CD4-positive, alpha-beta T cell treated with Interleukin-1 beta for 1 hour (primary cell): ENCODE data around the gene CAMKK1.
A peak's percentile ranks its signal among the peaks of the same experiment; 100 is the strongest.

ENCODE experiments used
- DNase-seq, 2 donors: peaks; one replicate each; pipeline ENCODE4 v3.0.0-alpha.2; 2020 to 2022

Gene CAMKK1

DNA sequence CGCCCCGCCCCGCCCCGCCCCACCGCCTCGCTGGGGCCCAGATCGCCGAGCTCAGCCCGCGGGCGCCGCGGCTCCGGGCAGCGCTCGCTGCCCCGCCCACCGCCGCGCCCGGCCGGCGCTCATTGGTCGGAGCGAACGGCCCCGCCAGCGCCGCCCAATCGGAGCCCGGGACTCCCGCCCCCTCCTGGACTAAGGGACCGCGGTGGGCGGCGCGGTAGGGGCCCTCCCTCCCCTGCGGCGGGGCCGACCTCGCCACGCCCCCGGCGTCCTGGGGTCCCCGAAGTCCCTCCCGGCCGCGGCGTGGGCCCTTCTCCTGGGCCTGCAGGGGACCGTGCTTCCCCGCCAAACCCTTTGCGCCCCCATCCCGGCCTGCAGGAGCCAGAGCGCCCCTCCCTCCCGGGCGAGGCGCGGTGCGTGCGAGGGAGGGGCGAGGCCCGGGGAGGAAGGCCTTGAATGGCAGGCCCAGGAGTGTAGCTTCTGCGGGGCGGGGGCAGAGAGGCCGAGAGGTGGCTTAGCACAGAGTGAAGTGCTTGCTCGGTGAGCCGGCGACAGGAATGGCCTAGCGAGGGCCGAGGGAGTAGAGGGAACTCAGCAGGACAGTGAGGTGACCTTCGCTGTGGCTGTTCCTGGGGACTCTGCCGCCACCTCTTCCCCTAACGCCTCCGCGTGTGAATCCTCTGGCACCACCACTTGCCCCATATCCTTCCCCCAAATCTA, at the start of gene CAMKK1:
CAMKK1 (minus strand) TSS at position 51 of the 717 bp plus-strand sequence. CDS start 7,366 bp downstream, outside the sequence.
- peak; percentile 89 to 91 for DNase-seq

DNA sequence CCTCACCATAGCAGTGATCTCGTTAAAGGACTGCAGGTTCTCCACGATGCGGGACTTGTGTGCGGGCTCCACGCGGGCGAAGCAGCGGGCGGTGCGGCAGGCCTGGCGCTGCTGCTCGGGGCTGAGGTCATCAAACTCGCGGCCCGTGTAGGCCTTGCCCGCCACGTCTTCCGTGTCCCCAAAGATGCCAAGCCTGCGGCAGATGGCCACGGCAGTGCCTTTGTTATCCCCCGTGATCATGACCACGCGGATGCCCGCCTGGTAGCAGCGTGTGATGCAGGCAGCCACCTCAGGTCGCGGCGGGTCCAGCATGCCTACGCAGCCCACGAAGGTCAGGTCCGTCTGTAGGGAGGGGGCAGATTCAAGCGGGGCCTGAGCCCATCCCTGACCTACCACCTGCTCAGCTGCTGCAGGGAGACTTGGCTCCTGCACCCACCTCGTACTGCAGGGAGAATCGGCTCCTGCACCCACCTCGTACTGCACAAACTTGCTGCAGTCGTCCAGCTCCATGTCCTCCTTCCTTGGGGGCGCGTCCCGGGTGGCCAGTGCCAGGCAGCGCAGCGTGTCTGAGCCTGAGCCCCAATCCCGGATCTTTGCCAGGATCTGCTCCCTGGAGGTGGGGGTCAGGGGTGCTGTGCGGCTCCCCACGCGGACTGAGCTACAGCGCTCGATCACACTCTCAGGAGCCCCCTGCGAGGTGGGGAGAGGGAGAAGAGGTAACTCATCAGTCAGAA, 48.3 kb upstream of the CAMKK1 start:
- no peak for DNase-seq

DNA sequence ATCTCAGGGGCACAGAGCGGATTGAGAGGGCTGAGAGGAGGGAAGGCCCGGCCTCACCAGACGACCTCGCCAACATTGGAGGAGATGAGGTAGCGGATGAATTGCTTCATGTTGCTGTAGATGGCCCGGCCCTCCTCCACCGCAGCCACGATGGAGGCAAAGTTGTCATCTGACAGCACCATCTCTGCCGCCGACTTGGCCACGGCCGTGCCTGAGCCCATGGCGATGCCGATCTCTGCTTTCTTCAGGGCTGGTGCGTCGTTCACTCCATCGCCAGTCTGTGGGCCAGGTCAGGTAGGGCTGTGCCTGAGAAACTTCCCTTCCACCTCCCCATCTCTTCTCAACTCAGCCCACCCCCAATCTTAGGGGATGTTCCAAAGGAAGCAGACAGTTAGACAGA, 44.5 kb upstream of the CAMKK1 start:
- DNase-seq: no peak

GRCh38 chr17:3935825-3936355, 43.0 kb upstream of the CAMKK1 start:
- no peak for DNase-seq

- peak; percentile 33 to 62 for DNase-seq
Observed at GRCh38 chr17:3935140-3935542, 42.3 kb upstream of the CAMKK1 start.

- DNase-seq: no peak
Observed at GRCh38 chr17:3929764-3930163, 36.9 kb upstream of the CAMKK1 start.

DNA sequence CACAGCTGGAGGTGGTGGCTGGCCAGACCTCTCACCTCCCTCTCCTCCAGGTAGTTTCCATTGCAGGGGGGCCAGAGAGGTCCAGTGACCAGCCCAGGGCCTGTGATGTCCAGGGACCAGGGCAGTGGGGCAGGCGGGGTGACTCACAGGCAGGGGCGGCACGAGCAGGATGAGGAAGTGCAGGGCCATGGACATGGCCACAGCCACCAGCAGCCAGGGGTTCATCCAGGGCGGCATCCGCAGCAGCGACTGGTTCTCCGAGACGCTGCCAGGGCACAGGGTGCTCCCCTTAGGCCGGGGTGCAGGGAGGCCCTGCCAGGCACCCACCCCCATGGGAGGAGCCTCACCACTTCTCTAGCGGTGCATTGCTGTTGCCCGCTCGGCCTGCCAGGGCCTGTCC, 36.3 kb upstream of the CAMKK1 start:
- DNase-seq: no peak

DNA sequence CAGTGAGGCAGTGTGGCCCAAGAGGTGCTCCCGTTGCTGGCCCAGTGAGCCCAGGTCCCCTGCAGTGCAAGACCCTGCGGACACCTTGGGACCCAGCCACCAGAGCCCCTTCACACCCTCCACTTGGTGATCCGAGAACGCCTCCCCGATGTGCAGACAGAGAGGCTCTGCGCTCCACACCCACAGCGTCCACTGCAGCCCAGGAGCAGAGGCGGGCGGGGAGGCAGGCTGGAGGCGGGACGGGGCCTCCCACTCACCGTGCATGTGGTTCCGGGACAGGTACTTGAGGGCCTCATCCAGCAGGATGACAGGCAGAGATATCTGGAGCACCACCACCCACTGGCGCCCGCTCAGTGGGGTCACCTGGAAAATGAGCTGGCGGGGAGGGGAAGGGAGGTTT, 35.6 kb upstream of the CAMKK1 start:
- no peak for DNase-seq

GRCh38 chr17:3927628-3928340, 34.9 kb upstream of the CAMKK1 start:
- DNase-seq: no peak

GRCh38 chr17:3926860-3927627, 34.2 kb upstream of the CAMKK1 start:
- no peak for DNase-seq

- no peak for DNase-seq
Observed at GRCh38 chr17:3925684-3926485, 33.0 kb upstream of the CAMKK1 start.

DNA sequence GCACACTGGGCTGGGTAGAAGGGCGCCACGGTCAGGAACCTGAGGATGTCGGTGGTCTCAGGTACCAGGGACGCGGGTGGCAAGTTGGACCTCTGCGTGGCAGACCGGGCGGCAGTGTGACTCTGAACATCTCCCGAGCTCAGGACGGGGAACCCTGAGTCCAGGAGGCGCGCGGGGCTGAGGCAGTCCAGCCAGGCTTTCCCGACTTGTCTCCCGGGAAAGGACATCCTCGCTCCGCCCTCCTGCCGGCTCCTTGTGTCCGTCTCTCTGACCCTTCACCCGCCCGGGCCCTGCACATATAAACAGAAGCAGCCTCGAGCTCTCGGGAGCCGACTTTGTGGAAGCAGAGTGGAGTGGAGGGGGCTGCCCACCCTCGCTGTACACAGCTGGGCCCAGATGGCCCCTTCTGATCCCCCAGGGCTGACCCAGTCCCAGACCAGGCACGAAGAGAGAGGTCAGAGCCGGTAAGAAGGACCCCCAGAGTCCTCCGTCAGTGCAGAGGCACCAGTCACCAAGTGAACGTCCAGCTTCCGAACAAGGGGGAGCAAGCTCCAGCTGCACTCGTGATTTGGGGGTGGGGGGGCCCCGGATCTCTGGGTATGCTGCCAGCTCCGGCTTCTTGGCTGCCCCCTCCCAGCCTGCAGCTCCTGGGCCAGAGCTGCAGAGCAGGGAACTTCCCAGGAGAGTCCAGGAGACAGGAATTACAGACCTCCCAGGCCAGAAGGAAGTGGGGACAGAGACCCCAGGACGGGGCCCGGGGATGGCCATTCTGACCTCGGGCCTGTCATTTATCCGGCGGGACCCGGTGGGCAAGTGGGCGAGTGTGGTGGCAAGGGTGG, 31.9 kb upstream of the CAMKK1 start:
- DNase-seq: no peak

GRCh38 chr17:3923466-3924190, 30.8 kb upstream of the CAMKK1 start:
- no peak for DNase-seq

GRCh38 chr17:3922765-3923164, 29.9 kb upstream of the CAMKK1 start:
- no peak for DNase-seq

DNA sequence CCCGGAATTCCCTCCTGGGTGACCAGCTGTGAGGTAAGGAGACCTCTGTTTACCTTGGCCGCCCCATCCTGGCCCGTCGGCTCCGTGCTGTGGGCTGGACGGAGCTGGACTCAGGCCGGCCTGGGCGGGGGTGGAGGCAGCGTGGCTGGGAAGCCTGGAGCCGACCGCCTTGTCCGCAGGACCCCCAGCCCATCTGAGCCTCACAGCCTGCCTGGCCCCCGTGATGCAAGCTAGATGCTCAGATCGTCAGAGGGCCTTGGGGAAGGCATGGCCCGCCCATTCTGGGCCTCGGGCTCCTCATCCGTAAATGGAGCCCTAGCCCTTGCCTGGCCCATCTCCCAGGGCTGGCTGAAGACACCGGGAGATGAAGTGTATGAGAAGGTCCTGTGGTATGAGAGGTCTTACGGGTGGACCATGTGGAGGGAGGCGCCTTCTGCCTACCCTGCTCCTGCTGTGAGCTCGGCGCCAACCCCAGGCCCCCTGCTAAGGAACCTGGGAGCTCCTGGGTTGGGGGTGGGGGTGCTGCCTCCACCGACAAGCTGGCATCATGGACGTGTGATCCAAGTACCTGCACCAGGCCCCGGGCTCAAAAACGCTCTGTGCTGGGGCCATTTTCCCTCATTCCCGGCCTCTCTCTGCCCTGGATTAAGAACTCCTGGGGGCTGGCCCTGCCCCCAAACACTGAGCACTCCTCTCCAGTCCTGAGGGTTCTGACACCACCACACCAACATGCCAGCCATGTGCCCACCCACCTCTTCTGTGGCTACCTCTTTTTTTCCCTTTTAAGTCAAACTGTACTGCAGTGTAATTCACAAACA, 28.9 kb upstream of the CAMKK1 start:
- no peak for DNase-seq

GRCh38 chr17:3921006-3921405, 28.2 kb upstream of the CAMKK1 start:
- no peak for DNase-seq

DNA sequence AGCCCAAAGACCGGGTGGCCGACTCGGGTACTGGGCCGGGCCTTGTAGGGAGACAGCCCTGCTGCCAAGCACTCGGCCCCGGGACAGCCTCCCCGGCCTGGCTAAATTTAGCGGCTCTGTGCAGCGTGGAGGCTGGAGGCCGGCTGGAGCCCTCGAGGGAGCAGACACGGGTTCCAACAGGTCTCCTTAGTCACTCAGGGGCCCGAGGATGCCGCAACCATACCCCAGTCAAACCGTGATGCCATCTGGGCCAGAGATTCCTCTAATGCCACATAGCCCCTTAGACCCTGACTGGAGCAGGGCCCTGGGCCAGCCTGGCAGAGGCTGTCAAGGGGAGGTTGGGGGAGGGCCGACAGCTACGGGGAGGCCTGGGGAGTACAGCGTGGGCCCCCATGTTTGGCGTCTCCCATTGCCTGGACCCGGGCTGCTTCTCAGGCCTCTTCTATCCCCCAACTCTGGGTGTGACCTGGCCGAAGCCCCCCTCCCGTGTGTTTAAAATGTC, 26.3 kb upstream of the CAMKK1 start:
- DNase-seq: no peak

GRCh38 chr17:3918372-3919122, 25.7 kb upstream of the CAMKK1 start:
- no peak for DNase-seq
